HG03095 (cell line): ENCODE measurements around the gene APOC3.

ENCODE experiments used
- ATAC-seq: cut with Tn5 transposase; IDR thresholded peaks from one replicate; pipeline ENCODE4 v1.9.1; 2021; ENCODE audit warnings: moderate library complexity; ENCODE audit not compliant: unreplicated experiment

The APOC3 gene

GRCh38 chr11:116829525-116830183 lies at the start of gene APOC3:
Gene APOC3 (plus strand): TSS chr11:116829907. CDS start chr11:116830583, 676 bp downstream.
- ATAC-seq = no peak

DNA sequence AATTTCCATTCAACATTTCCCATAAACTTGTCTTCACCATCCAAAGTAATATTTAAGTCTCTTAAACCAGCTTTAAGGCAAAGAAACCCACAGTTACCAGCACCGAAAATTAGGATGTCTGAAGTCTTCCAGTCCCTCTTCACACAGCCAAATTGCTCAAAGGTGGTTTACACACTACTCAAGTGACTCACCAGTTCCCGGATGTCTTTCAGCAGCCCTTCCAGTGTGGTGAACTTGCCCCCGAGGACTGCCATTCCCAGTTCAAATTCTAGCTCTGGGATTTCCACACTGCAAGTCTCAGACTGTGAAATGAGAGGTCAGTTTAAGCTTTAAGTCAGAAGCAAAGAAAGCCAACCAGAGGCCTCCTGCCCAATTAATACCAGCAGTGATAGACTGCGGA lies 47.0 kb upstream of the APOC3 start:
- ATAC-seq = no peak

DNA sequence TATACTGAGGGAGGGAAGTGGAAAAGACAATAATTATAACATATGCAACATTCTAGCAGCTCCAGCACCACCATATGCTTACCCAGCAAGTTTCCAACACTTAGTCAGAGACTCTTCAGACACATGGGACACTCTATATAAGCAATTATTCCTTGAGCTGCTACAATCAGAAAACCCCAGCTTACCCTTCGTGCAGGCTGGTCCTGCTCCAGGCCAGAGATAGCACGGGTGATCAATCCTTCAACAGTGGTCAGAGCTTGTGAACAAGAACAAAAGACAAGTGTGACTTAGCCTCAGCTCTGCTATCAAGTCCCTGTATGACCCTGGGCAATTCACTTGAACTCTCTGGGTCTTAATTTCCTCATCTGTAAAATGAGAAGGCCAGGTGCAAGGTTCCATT lies 43.4 kb upstream of the APOC3 start:
- ATAC-seq = no peak

GRCh38 chr11:116786966-116787365 lies 42.7 kb upstream of the APOC3 start:
- no peak for ATAC-seq

GRCh38 chr11:116787436-116787785 lies 42.3 kb upstream of the APOC3 start:
- no peak for ATAC-seq

DNA sequence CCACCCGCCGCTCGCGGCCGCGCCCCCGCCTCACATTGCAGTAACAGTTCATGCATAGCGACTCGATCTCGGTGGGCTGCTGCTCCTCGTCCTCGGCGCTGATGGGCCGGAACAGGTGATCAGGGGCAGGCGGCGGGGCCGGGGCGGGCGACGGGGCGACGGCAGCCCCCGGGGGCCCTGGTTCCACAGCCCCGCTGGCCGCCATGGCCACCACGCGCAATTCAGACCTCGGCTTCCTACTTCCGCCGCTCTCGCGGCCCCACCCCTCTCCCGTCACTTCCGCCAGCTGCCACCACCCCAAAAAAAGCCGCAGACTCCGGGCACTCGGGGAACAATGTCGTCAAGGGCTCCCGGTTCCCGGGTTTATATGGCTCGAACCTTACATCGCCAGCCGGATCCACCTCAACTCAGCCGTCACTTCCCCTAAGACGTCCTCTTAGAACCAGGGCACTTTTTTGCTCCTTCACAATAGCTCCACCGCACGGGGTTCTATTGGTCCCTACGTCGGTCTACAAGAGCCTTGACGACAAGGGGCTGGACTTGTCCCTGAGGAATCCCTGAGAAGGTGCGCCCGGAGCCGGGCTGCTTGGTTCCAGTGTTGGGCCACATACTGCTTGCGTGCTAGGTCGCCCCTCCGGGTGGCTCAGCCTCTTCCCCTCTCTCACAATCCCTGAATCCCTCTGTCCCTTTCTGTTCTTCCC lies 41.8 kb upstream of the APOC3 start, which contains the start of gene ZPR1:
Gene ZPR1, minus strand, starts transcription at position 238 of the 701 bp plus-strand sequence. Its CDS starts 33 bp downstream, at position 205.
- ATAC-seq = peak; percentile 85

- ATAC-seq = no peak
These were observed 41.2 kb upstream of the APOC3 start for GRCh38 chr11:116788534-116788933.

GRCh38 chr11:116788975-116789374 lies 40.7 kb upstream of the APOC3 start:
- ATAC-seq = no peak

- ATAC-seq = no peak
These were observed 39.3 kb upstream of the APOC3 start for GRCh38 chr11:116790167-116791001.

DNA sequence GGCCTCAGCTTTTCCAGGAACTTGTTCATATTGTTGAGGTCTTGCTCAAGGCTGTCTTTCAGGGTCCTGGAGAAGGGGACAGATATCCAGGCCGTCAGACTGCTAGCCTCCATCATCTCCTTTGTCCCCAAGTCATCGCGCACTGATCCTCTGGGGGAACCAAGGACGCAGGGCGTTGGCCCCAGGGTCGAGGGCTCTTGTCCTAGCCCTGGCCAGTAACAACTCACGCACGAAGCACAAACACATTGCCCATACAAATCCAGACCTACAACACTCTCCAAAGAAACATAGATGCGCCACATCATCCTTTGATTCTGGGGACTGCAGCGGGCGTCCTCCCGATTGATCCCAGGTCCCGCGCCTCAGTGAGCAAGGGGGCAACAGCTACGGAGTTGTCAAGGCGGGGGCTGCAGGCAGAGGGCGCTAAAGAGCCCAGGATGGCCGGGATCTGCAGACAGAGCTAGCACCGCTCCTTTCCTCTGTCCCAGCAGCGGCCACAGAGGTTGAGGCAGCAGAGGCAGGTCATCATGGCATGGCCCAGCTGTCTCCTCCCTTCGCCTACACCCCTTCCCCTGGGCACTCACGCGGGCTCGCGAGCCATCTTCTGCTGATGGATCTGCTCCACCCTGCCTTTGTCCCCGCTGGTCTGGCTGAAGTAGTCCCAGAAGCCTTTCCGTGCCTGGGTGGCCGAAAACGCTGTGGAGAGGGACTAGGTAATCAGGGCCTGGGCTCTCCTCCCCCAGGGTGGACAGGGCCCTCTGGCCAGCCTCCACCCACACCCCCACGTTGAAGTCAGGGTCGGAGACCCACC lies 38.5 kb upstream of the APOC3 start:
- ATAC-seq = no peak

- ATAC-seq = no peak
These were observed 37.9 kb upstream of the APOC3 start, which contains the start of gene APOA5 for GRCh38 chr11:116791813-116792143. Gene APOA5 (minus strand): TSS chr11:116791879. CDS start chr11:116791860, 19 bp downstream.

DNA sequence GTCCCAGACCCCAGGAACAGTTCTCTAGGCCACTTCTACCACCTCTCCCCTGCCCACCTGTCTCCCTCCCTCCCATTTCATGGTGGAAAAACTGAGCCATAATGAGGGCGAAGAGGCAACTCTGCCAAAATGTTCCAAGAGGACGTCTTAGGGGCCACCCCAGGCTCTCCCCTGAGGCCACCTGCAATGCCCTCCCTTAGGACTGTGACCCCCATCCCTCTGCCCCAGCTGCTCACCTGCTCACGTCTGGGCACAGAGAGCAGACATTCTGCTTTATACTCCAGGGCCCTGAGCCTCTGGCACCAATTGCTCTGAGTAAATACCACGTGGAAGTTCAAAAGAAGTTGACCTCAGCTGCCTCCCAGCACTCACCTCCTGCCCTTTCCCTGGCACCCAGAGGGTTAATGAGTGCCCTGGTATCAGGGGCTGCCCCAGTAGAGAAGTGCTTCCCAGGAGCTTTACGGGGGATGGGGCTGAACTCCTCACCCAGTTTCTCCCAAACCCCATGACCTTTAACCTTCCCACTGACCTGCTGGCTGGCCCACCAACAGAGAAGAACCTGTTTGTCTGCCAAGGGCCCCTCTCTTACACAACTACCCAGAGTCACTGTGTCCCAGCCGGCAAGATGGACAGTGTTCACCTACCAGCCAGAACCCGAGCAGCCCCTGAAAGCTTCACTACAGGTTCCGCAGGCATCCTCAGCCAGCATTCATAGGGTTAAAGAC lies 37.4 kb upstream of the APOC3 start:
- no peak for ATAC-seq

- ATAC-seq = no peak
These were observed 36.6 kb upstream of the APOC3 start for GRCh38 chr11:116792869-116793771.

- ATAC-seq = no peak
These were observed 36.0 kb upstream of the APOC3 start for GRCh38 chr11:116793772-116794097.

DNA sequence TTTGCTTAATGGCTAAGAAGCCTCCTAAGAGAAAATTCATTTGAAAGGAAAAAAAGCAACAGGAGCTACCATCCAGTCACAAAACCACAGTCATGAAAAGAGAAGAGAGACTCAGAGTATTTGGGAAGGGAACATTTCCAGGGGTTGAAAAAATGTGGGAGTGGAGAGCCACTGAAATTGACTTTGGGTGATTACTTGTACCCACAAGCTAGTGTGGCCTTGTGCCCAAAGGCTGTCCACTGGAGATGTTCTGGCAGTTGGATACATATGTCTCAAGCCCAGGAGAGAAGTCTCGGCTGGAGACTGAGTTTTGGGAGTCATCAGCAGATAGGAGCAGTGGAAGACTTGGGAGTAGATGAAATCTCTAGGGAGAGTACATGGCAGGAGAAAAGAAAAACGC lies 34.9 kb upstream of the APOC3 start:
- ATAC-seq = no peak

- no peak for ATAC-seq
These were observed 33.2 kb upstream of the APOC3 start for GRCh38 chr11:116796548-116796947.

- no peak for ATAC-seq
These were observed 31.9 kb upstream of the APOC3 start for GRCh38 chr11:116797816-116798215.

DNA sequence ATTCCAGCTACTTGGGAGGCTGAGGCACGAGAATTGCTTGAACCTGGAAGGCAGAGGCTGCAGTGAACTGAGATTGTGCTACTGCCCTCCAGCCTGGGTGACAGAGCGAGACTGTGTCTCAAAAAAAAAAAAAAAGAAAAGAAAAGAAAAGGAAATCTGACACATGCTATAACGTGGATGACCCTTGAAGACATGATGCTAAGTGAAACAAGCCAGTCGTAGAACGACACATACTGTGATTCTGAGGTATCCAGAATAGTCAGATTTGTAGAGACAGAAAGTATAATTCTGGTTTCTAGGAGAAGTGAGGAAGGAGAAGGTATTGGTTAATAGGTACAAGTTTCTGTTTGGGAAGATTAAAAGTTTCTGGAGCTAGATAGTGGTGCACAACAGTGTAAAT lies 31.3 kb upstream of the APOC3 start:
- ATAC-seq = no peak

DNA sequence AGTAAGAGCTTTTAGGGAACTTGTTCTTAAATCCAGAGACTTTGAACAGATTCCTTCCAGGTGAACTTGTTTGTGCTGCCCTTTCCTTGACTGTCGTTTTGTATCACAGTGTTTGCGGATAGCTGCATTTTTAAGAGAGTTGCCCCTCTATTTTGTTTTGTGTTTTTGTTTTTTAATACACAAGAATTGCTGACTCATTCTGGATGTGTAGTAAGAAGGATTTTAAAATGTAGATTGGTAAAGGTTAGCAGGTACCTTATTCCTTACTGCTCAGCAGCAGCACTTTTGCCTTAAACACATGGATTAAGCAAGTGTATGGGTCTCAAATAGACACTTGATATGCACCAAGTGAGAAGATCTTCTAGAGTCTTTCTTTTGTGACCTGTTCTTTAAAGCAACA lies 29.1 kb upstream of the APOC3 start:
- no peak for ATAC-seq
